Endothelial cell of umbilical vein (primary cell): ENCODE data around the gene ZBTB7B. TPM values are rescaled to one million over a fixed set of nuclear protein-coding genes. Genes with fewer than 3 reads are reported as not detected.
A peak's percentile ranks its signal among the peaks of the same experiment; 100 is the strongest.

Experiments
- BruUV-seq: library from RNA; stranded (reverse); fragments of 400-500 nt; replicated peaks from 2 replicates; lab custom pipeline; 2021; lab: Mats Ljungman, UMichigan
- CTCF ChIA-PET: fragments of 300-600, 350-600 bp; sonication (Branson Sonifier 250); formaldehyde crosslinking; loops from one replicate; lab custom pipeline; 2021; ENCODE audit warnings: antibody characterized with exemption, inconsistent platforms; lab: Charles Lee
- POLR2A ChIA-PET: fragments of 300-600, 350-600 bp; sonication (Branson Sonifier 250); formaldehyde crosslinking; loops from one replicate; lab custom pipeline; 2021; ENCODE audit warnings: antibody characterized with exemption, inconsistent platforms; lab: Charles Lee
- DNase-seq: peaks from one replicate; pipeline ENCODE4 v3.0.0-alpha.2; 2011; ENCODE audit warnings: low read depth, low spot score
- FAIRE-seq: peaks from 2 replicates; lab custom pipeline; 2011; peaks lifted over from hg19 to GRCh38; lab: Jason Lieb, UNC
- H2AFZ ChIP-seq: 2 replicates; pipeline ENCODE4 v1.6.0; 2012; ENCODE audit warnings: low read depth, low read length, control low read depth, inconsistent platforms
- H3K27ac ChIP-seq: 2 replicates; pipeline ENCODE4 v1.5.1; 2011; ENCODE audit warnings: low read depth, mild to moderate bottlenecking, control low read depth, low read length, moderate library complexity; ENCODE audit not compliant: insufficient read depth
- H3K27me3 ChIP-seq, 2 experiments: 2 replicates each; pipeline versions ENCODE4 v1.6.0 to v1.6.1; 2011; ENCODE audit warnings: low read length in 2 of 2, mixed read lengths in 1 of 2; ENCODE audit not compliant: control insufficient read depth in 2 of 2, insufficient read depth in 2 of 2
- H3K36me3 ChIP-seq, 2 experiments: 2 replicates in 1 of 2; 3 replicates in 1 of 2; pipeline ENCODE4 v1.5.1; 2011; ENCODE audit warnings: low read length in 2 of 2, mild to moderate bottlenecking in 1 of 2, moderate library complexity in 1 of 2; ENCODE audit not compliant: control insufficient read depth in 2 of 2, insufficient read depth in 2 of 2; ENCODE audit errors: extremely low read depth in 1 of 2
- H3K4me1 ChIP-seq: 3 replicates; pipeline ENCODE4 v1.5.1; 2011; ENCODE audit warnings: mild to moderate bottlenecking, low read length; ENCODE audit not compliant: control insufficient read depth, insufficient read depth; ENCODE audit errors: extremely low read depth
- H3K4me2 ChIP-seq: 2 replicates; pipeline ENCODE4 v1.6.1; 2011; ENCODE audit warnings: low read length, control low read depth, mixed read lengths; ENCODE audit not compliant: insufficient read depth
- H3K4me3 ChIP-seq, 3 experiments: fragments of 200-600 bp in 1 of 3; sonication (generic), shearing (Covaris generic) in 1 of 3; replicated peaks in 1 of 3; 2 replicates each; pipeline ENCODE4 v1.5.1; 2011 to 2016; ENCODE audit warnings: control low read depth in 3 of 3, low read length in 3 of 3, mild to moderate bottlenecking in 2 of 3, inconsistent platforms in 1 of 3, low read depth in 1 of 3, moderate library complexity in 1 of 3; ENCODE audit not compliant: insufficient read depth in 1 of 3
- H3K79me2 ChIP-seq: 2 replicates; pipeline ENCODE4 v1.6.0; 2012; ENCODE audit warnings: low read length, inconsistent platforms; ENCODE audit not compliant: control insufficient read depth, insufficient read depth
- H3K9ac ChIP-seq: replicated peaks from 2 replicates; pipeline ENCODE3; 2011; ENCODE audit warnings: low read length, control low read depth; ENCODE audit not compliant: insufficient read depth; ENCODE audit errors: extremely low read depth
- H3K9me1 ChIP-seq: replicated peaks from 3 replicates; pipeline ENCODE4 v1.6.0; 2011; ENCODE audit warnings: mild to moderate bottlenecking, low read length; ENCODE audit not compliant: control insufficient read depth, insufficient read depth; ENCODE audit errors: extremely low read depth
- H3K9me3 ChIP-seq: replicated peaks from 2 replicates; pipeline ENCODE4 v1.5.1; 2012; ENCODE audit warnings: low read length, inconsistent platforms; ENCODE audit not compliant: control insufficient read depth, insufficient read depth
- H4K20me1 ChIP-seq: replicated peaks from 2 replicates; pipeline ENCODE3; 2011; ENCODE audit warnings: mild to moderate bottlenecking, low read length; ENCODE audit not compliant: control insufficient read depth, insufficient read depth; ENCODE audit errors: extremely low read depth
- CTCF ChIP-seq, 2 donors: IDR thresholded peaks; 1 replicate in 1 of 2; 2 replicates in 1 of 2; pipeline ENCODE4 v1.5.1; 2011; ENCODE audit warnings: low read length in 2 of 2, mild to moderate bottlenecking in 2 of 2, moderate library complexity in 2 of 2, control low read depth in 1 of 2, inconsistent platforms in 1 of 2, low read depth in 1 of 2; ENCODE audit not compliant: insufficient read depth in 1 of 2; ENCODE audit errors: extremely low read depth in 1 of 2
- EZH2 ChIP-seq: IDR thresholded peaks from 2 replicates; pipeline ENCODE4 v1.6.1; 2012; ENCODE audit warnings: borderline replicate concordance, low read depth, mild to moderate bottlenecking, moderate library complexity, low read length, inconsistent platforms; ENCODE audit not compliant: severe bottlenecking
- FOS ChIP-seq: IDR thresholded peaks from 2 replicates; pipeline ENCODE4 v1.6.1; 2011; ENCODE audit warnings: mild to moderate bottlenecking, low read length, moderate library complexity, borderline replicate concordance; ENCODE audit not compliant: insufficient read depth
- GATA2 ChIP-seq: IDR thresholded peaks from 2 replicates; pipeline ENCODE4 v1.7.0; 2011; ENCODE audit warnings: low read depth, mild to moderate bottlenecking, moderate library complexity, mixed read lengths, low read length; ENCODE audit not compliant: insufficient read length, insufficient read depth
- JUN ChIP-seq: IDR thresholded peaks from 2 replicates; pipeline ENCODE4 v1.6.1; 2011; ENCODE audit warnings: borderline replicate concordance, low read depth; ENCODE audit not compliant: insufficient read length, insufficient read depth
- MAX ChIP-seq: IDR thresholded peaks from 2 replicates; pipeline ENCODE4 v1.6.1; 2011; ENCODE audit not compliant: insufficient read depth, insufficient read length
- MYC ChIP-seq: IDR thresholded peaks from one replicate; pipeline ENCODE4 v1.6.1; 2011; ENCODE audit warnings: mild to moderate bottlenecking, low read depth, low read length
- POLR2A ChIP-seq: IDR thresholded peaks from 2 replicates; pipeline ENCODE4 v1.6.1; 2012; ENCODE audit warnings: low read depth, mild to moderate bottlenecking, control low read depth, low read length
- POLR2AphosphoS5 ChIP-seq: IDR thresholded peaks from 2 replicates; pipeline ENCODE4 v1.6.1; 2012; ENCODE audit warnings: low read depth, mild to moderate bottlenecking, control low read depth, low read length, moderate library complexity; ENCODE audit not compliant: insufficient read depth
- dilution Hi-C: fragments of 300-500 bp; cut with MboI; formaldehyde crosslinking; loops from one replicate; pipeline ENCODE4 v1.15.0; 2019; ENCODE audit warnings: low sequenced_read_pairs; ENCODE audit not compliant: extremely low pct_ligation_motif_present
- intact Hi-C: fragments of 100-400 bp; cut with micrococcal nuclease; formaldehyde crosslinking; loops from one replicate; pipeline ENCODE4 v1.10.0; 2022
- polyA plus RNA-seq, 4 experiments: library from polyadenylated mRNA; depleted of rRNA in 3 of 4; stranded (reverse) in 3 of 4; unstranded in 1 of 4; fragments of >200 nt; gene quantifications; 2 replicates each; pipeline versions ENCODE4 v1.2.1 to v1.2.3, GENCODE V29; 2011 to 2012; ENCODE audit warnings: missing spikeins in 1 of 4
- total RNA-seq: library from RNA; stranded (reverse); gene quantifications from 2 replicates; pipeline ENCODE4 v1.2.3, GENCODE V29; 2021

The ZBTB7B gene
- total and polyA plus RNA-seq, 2 donors (not counting 3 experiments of a cell fraction or from before 2014, with no cell fraction given) = 20.0 to 26.2 TPM

GRCh38 chr1:155064111-155064831 is 61.7 kb downstream of the ZBTB7B start:
- Histone ChIP-seq H4K20me1 (no peaks in the 10 kb centered on the region), H2AFZ (peak overlapping the region; percentile 55), H3K9ac (peak overlapping the region; percentile 68), H3K4me2 (peak overlapping the region; percentile 83), H3K4me3 (peak overlapping the region; percentile 66 to 98 (median 85)), H3K27ac (peak overlapping the region; percentile 9), H3K36me3 (peaks cover 3 to 17% of the 10 kb centered on the region in 2 experiments), H3K27me3 (no peaks in the 10 kb centered on the region), H3K79me2 (peaks cover 5% of the 10 kb centered on the region), H3K4me1 (peaks cover 10% of the 10 kb centered on the region), H3K9me3 (no peaks in the 10 kb centered on the region), H3K9me1 (no peaks in the 10 kb centered on the region)
- dilution Hi-C loops = no loop called here
- DNase-seq = peak; percentile 54
- POLR2A ChIA-PET = no interaction called here
- no TSS peak for BruUV-seq
- no peak for FAIRE-seq
- CTCF ChIA-PET = interaction anchor here (0.7 to 6.7 kb wide), 10 partner anchors 11 to 103 kb away, joined by 3 to 49 read pairs (median 6); partner anchors contain the start of genes ADAM15, DCST1, DCST2 and EFNA3
- TF ChIP-seq FOS (no peak), GATA2 (no peak)
- intact Hi-C loops = no loop called here

GRCh38 chr1:155064832-155065429 is 62.3 kb downstream of the ZBTB7B start:
- Histone ChIP-seq H3K9ac (no peak overlapping the region), H3K4me1 (peaks cover 10% of the 10 kb centered on the region), H3K9me3 (no peaks in the 10 kb centered on the region), H3K27ac (no peak overlapping the region), H2AFZ (no peak overlapping the region), H3K4me3 (peak overlapping the region in 2 of 3 experiments; percentile 85 to 98), H4K20me1 (no peaks in the 10 kb centered on the region), H3K4me2 (peak overlapping the region; percentile 83), H3K27me3 (no peaks in the 10 kb centered on the region), H3K9me1 (no peaks in the 10 kb centered on the region), H3K36me3 (peaks cover 6 to 15% of the 10 kb centered on the region in 2 experiments), H3K79me2 (peaks cover 5% of the 10 kb centered on the region)
- intact Hi-C loops = no loop called here
- ChIA-PET POLR2A (no interaction called here), CTCF (interaction anchor here (0.7 to 6.7 kb wide), 10 partner anchors 10 to 130 kb away, joined by 3 to 49 read pairs (median 6); partner anchors contain the start of genes ADAM15 and EFNA3)
- TF ChIP-seq MAX (no peak), POLR2A (no peak), EZH2 (no peak), POLR2AphosphoS5 (no peak), CTCF (IDR thresholded peaks at IDR 0.05; ENCODE audit: extremely low read depth in 1 of 2, insufficient read depth in 1 of 2, low read depth in 1 of 2, low read length in 2 of 2) (no peak), GATA2 (no peak), JUN (no peak), MYC (no peak), FOS (no peak)
- no peak for DNase-seq
- no peak for FAIRE-seq
- dilution Hi-C loops = no loop called here
- TSS peak; percentile 53 for BruUV-seq
